Myocyte (in vitro differentiated cells): ENCODE data around the gene GLB1L2. TPM values are rescaled to one million over a fixed set of nuclear protein-coding genes. Genes with fewer than 3 reads are reported as not detected.

Experiments used
- DNase-seq: peaks from one replicate; pipeline ENCODE4 v3.0.0-alpha.2; 2012; ENCODE audit warnings: low read depth
- total RNA-seq: library from RNA; depleted of rRNA; stranded (reverse); fragments of >200 nt; gene quantifications from 2 replicates; pipeline ENCODE4 v1.2.3, GENCODE V29; 2014

Gene GLB1L2
- total RNA-seq, 1 donor from 2014 or later: not detected

GRCh38 chr11:134383576-134384221 is 51.9 kb downstream of the GLB1L2 start:
- DNase-seq: no peak

GRCh38 chr11:134384406-134384805 is 52.6 kb downstream of the GLB1L2 start:
- no peak for DNase-seq

- DNase-seq: no peak
These were observed 53.4 kb downstream of the GLB1L2 start for GRCh38 chr11:134385171-134385570.

GRCh38 chr11:134385774-134386565 is 54.2 kb downstream of the GLB1L2 start:
- DNase-seq: no peak

GRCh38 chr11:134386945-134387344 is 55.2 kb downstream of the GLB1L2 start:
- no peak for DNase-seq

- DNase-seq: no peak
These were observed 55.7 kb downstream of the GLB1L2 start for GRCh38 chr11:134387501-134387900.

GRCh38 chr11:134388590-134388989 is 56.8 kb downstream of the GLB1L2 start:
- no peak for DNase-seq

GRCh38 chr11:134389464-134390180 is 57.8 kb downstream of the GLB1L2 start:
- DNase-seq: no peak

DNA sequence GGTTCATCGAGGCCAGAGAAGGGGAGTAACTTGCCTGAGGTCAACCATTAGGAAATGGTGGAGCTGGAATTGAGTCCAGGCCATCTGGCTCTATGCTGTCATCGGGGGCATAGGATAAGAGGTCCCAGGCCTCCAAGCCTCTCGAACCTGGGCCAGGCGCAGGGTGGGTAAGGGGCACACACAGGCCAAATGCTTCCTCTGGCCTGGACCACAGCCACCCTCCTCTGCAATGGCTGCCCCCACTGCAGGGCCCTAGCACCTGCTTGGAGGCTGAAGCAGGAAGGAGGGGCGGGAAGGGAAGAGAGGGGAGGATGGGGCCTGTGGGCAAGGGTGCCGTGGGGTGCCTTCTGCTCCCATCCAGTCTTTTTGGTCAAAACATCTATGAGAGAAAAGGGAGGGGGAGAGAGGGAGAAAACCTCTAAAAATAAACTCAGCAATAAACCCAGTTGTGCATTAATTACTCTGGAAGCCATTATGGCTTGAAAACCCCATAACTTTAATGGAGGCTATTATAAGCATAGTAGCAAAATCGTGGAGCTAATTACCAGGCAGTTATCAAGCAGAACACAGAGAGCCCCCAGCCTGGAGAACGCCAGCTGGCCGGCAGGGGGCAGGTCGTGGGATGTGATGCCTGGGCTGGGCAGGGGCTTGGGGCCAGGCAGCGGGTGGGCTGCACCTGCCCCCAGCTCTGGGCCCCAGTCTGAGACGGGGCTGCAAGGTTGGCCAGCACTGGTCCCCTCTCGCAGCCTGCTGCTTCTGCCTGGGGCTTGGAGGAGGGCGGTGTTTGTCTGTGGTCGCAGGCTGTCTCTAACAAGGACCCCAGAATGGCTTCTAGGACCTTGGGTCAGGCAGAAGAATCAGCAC is 59.1 kb downstream of the GLB1L2 start:
- DNase-seq: no peak

- DNase-seq: no peak
These were observed 59.9 kb downstream of the GLB1L2 start for GRCh38 chr11:134391656-134392055.

GRCh38 chr11:134392953-134393615 is 61.3 kb downstream of the GLB1L2 start:
- no peak for DNase-seq

- DNase-seq: no peak
These were observed 61.9 kb downstream of the GLB1L2 start for GRCh38 chr11:134393638-134394037.

DNA sequence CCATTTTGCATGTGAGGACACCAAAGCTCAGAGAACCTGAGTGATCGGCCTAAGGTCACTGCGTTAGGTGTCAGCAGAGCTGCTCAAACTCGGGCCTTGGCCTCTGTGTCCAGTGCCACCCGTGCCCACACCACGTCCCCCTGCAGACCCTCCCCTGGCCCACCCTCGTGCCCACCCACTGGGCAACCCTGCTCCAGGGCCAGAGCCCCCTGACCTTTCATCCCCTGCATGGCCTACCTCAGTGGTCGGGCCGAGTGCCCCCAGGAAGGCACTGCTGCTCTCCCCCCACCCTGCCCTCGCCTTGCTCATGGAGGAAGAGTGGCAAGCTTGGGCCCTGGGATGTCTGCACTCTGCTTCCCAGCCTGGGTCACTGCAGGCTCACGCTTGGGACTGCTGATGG is 62.5 kb downstream of the GLB1L2 start:
- DNase-seq: no peak

GRCh38 chr11:134395002-134395401 is 63.2 kb downstream of the GLB1L2 start:
- no peak for DNase-seq

GRCh38 chr11:134397304-134398078 is 65.7 kb downstream of the GLB1L2 start:
- no peak for DNase-seq

GRCh38 chr11:134398079-134398444 is 66.3 kb downstream of the GLB1L2 start:
- no peak for DNase-seq

GRCh38 chr11:134398644-134399292 is 67.0 kb downstream of the GLB1L2 start:
- DNase-seq: no peak

GRCh38 chr11:134399293-134399654 is 67.5 kb downstream of the GLB1L2 start:
- no peak for DNase-seq

DNA sequence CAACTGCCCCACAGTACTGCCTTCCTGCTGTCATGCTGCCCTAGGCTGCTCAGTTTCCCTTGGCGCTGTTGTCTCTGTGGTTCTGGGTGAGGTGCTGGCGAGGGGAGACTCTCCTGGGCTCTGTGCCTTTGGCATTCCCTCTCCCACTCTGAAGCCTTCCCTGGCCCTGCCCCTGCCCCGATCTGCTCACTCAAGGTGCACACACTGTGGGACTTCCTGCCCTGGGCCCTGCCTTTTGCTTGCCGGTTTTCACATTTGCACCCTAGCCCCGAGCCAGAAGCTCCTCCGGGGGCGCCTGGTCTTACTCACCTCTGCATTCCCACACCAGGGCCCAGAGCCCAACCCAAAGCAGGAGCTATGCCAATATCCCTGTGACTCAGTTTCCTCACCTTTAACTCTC is 68.2 kb downstream of the GLB1L2 start:
- DNase-seq: no peak
